ENCODE data around the gene CNTNAP1.
A peak's percentile ranks its signal among the peaks of the same experiment; 100 is the strongest.

Gene CNTNAP1

GRCh38 chr17:42670789-42671657, 11.3 kb upstream of the CNTNAP1 start:
- DNase-seq = no peak

GRCh38 chr17:42672038-42672437, 10.3 kb upstream of the CNTNAP1 start:
- no peak for DNase-seq

GRCh38 chr17:42673266-42673884, 9.0 kb upstream of the CNTNAP1 start:
- no peak for DNase-seq

GRCh38 chr17:42673885-42674754, 8.2 kb upstream of the CNTNAP1 start:
- peak; percentile 46 for DNase-seq

- DNase-seq = no peak
Observed at GRCh38 chr17:42674755-42675347, 7.5 kb upstream of the CNTNAP1 start.

GRCh38 chr17:42675348-42675964, 6.9 kb upstream of the CNTNAP1 start:
- no peak for DNase-seq

- DNase-seq = peak; percentile 8
Observed at GRCh38 chr17:42675965-42676423, 6.3 kb upstream of the CNTNAP1 start.

- DNase-seq = peak; percentile 11
Observed at GRCh38 chr17:42676424-42677011, 5.8 kb upstream of the CNTNAP1 start, which contains the start of gene PLEKHH3. Gene PLEKHH3, minus strand, starts transcription at chr17:42676994. Its CDS starts 431 bp downstream, at chr17:42676563.

GRCh38 chr17:42677012-42677857, 5.1 kb upstream of the CNTNAP1 start:
- DNase-seq = peak; percentile 99

- DNase-seq = peak; percentile 77
Observed at GRCh38 chr17:42677921-42678781, 4.2 kb upstream of the CNTNAP1 start.

- peak; percentile 46 for DNase-seq
Observed at GRCh38 chr17:42678951-42679491, 3.3 kb upstream of the CNTNAP1 start.

GRCh38 chr17:42679492-42680330, 2.6 kb upstream of the CNTNAP1 start:
- peak; percentile 81 for DNase-seq

GRCh38 chr17:42680331-42680808, 2.0 kb upstream of the CNTNAP1 start:
- no peak for DNase-seq

GRCh38 chr17:42682722-42683403, 532 bp downstream of the CNTNAP1 start:
- peak; percentile 23 for DNase-seq

GRCh38 chr17:42683407-42684034, 1.2 kb downstream of the CNTNAP1 start:
- no peak for DNase-seq

- no peak for DNase-seq
Observed at GRCh38 chr17:42684929-42685556, 2.7 kb downstream of the CNTNAP1 start.

GRCh38 chr17:42685831-42686230, 3.5 kb downstream of the CNTNAP1 start:
- DNase-seq = no peak
